ENCODE data around the gene UBE2J1. TPM values are rescaled to one million over a fixed set of nuclear protein-coding genes. Genes with fewer than 3 reads are reported as not detected.

Gene UBE2J1
- total RNA-seq, 1 experiment from 2014 or later: 11.8 TPM

DNA sequence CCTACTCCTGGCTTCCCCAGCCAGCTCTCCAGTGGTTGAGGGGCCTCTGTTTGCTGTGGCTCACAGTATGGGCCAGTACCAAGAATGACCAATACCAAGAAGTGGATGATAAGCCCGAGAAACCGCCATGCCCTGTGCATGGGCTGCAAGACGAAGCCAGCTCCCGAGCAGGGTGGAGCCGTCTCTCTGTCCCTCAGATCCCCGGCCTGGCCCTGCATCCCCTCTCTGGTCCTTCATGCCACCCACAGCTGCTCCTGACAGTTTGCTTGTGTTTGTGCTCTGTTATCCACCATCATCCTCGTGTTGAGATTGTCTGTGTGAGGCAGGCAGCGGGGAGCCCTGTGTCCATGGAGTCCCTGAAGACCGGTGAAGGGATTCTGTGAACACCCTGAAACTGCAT is 73.6 kb downstream of the UBE2J1 start:
- no peak for DNase-seq
- Histone ChIP-seq H3K4me3 (ENCODE audit: insufficient read depth, low read depth, low read length) (no peak overlapping the region), H3K27me3 (ENCODE audit: control insufficient read depth, insufficient read depth, low read length) (no peaks in the 10 kb centered on the region)

More for the DNA sequence above, 73.6 kb downstream of the UBE2J1 start:
- no peaks in the 10 kb centered on the region for H3K36me3 ChIP-seq (replicated peaks; ENCODE audit: control insufficient read depth, insufficient read depth, low read length)

Other genes starting within 250 kb of the UBE2J1 start
- gene SRSF12, start 234.7 kb downstream of the UBE2J1 start, total RNA-seq (2014; rRNA removed; shearing (Covaris generic)): 2.1 and 3.7 TPM in 2 replicates
- gene PM20D2, start 206.7 kb downstream of the UBE2J1 start, total RNA-seq (2014; rRNA removed; shearing (Covaris generic)): 2.0 and 3.1 TPM in 2 replicates
- gene GABRR1, start 135.4 kb downstream of the UBE2J1 start, total RNA-seq (2014; rRNA removed; shearing (Covaris generic)): 0.07 and 0.10 TPM in 2 replicates
- gene GABRR2, start 37.4 kb downstream of the UBE2J1 start, total RNA-seq (2014; rRNA removed; shearing (Covaris generic)): not detected in 2 replicates
- gene RRAGD, start 59.6 kb upstream of the UBE2J1 start, total RNA-seq (2014; rRNA removed; shearing (Covaris generic)): 16.0 and 19.8 TPM in 2 replicates
- 6.2 and 10.5 TPM in 2 replicates for gene ANKRD6, start 80.4 kb upstream of the UBE2J1 start, total RNA-seq (2014; rRNA removed; shearing (Covaris generic))